SJCRH30 (cell line): ENCODE data around the gene KIAA1671. TPM values are rescaled to one million over a fixed set of nuclear protein-coding genes. Genes with fewer than 3 reads are reported as not detected.
"Not testable (repeated sequence)": the region's sequence is repeated elsewhere in the genome, so short reads cannot be mapped to it uniquely, and the experiment has no call there.

ENCODE experiments used
- DNase-seq, 2 experiments: peaks; one replicate each; pipeline ENCODE4 v3.0.0-alpha.2; 2015 to 2020
- H3K27ac ChIP-seq: fragments of 250-450 bp; sonication (Bioruptor Pico); 2 replicates; pipeline ENCODE4 v1.5.1; 2020; ENCODE audit warnings: mild to moderate bottlenecking, moderate library complexity
- H3K27me3 ChIP-seq: fragments of 250-450 bp; sonication (Bioruptor Pico); 2 replicates; pipeline ENCODE4 v1.5.1; 2020; ENCODE audit warnings: mild to moderate bottlenecking, moderate library complexity
- H3K36me3 ChIP-seq: fragments of 250-450 bp; sonication (Bioruptor Pico); 2 replicates; pipeline ENCODE4 v1.5.1; 2020; ENCODE audit warnings: mild to moderate bottlenecking, moderate library complexity
- H3K4me1 ChIP-seq: fragments of 250-450 bp; sonication (Bioruptor Pico); 2 replicates; pipeline ENCODE4 v1.5.1; 2020; ENCODE audit warnings: mild to moderate bottlenecking, moderate library complexity
- H3K4me3 ChIP-seq: fragments of 250-450 bp; sonication (Bioruptor Pico); 2 replicates; pipeline ENCODE4 v1.5.1; 2020; ENCODE audit warnings: mild to moderate bottlenecking, moderate library complexity
- H3K9me3 ChIP-seq: fragments of 250-450 bp; sonication (Bioruptor Pico); replicated peaks from 2 replicates; pipeline ENCODE4 v1.5.1; 2020; ENCODE audit warnings: mild to moderate bottlenecking, moderate library complexity
- total RNA-seq: library from RNA; depleted of rRNA; stranded (reverse); fragments of >200 nt; shearing (Covaris generic); gene quantifications from 2 replicates; pipeline ENCODE4 v1.2.3, GENCODE V29; 2014; rRNA removed

KIAA1671 gene
- total RNA-seq: 19.7 and 20.4 TPM in 2 replicates

GRCh38 chr22:24951942-24952836, at the start of gene KIAA1671:
KIAA1671 (plus strand) TSS chr22:24952716; CDS start chr22:25028000, 75,284 bp downstream.
- Histone ChIP-seq H3K36me3 (no peaks in the 10 kb centered on the region), H3K9me3 (no peaks in the 10 kb centered on the region), H3K27me3 (peaks cover 5% of the 10 kb centered on the region; the same call in 1 of the 2 replicates), H3K4me1 (no peaks in the 10 kb centered on the region), H3K27ac (no peak within 1 kb of the TSS), H3K4me3 (no peak within 1 kb of the TSS)
- DNase-seq: no peak

GRCh38 chr22:24905909-24906308, 46.6 kb upstream of the KIAA1671 start:
- Histone ChIP-seq H3K27me3 (no peaks in the 10 kb centered on the region; the same call in 1 of the 2 replicates), H3K4me1 (no peaks in the 10 kb centered on the region), H3K27ac (no peak overlapping the region), H3K4me3 (no peak overlapping the region), H3K36me3 (no peaks in the 10 kb centered on the region), H3K9me3 (peaks cover 13% of the 10 kb centered on the region)
- no peak for DNase-seq

- not testable (repeated sequence) for H3K4me3 ChIP-seq, H3K4me1 ChIP-seq, H3K36me3 ChIP-seq, H3K27ac ChIP-seq, DNase-seq, H3K27me3 ChIP-seq
- H3K9me3 ChIP-seq: peaks cover 13% of the 10 kb centered on the region
These were observed 45.4 kb upstream of the KIAA1671 start for GRCh38 chr22:24907101-24907500.

GRCh38 chr22:24920029-24920428, 32.5 kb upstream of the KIAA1671 start:
- no peak overlapping the region for H3K4me3 ChIP-seq
- peaks cover 9% of the 10 kb centered on the region; the same call in 1 of the 2 replicates for H3K27me3 ChIP-seq
- no peak overlapping the region for H3K27ac ChIP-seq
- no peak for DNase-seq
- no peaks in the 10 kb centered on the region for H3K9me3 ChIP-seq
- no peaks in the 10 kb centered on the region for H3K4me1 ChIP-seq
- H3K36me3 ChIP-seq: no peaks in the 10 kb centered on the region

- H3K4me3 ChIP-seq: no peak overlapping the region
- H3K9me3 ChIP-seq: no peaks in the 10 kb centered on the region
- DNase-seq: no peak
- no peaks in the 10 kb centered on the region for H3K27me3 ChIP-seq
- no peak overlapping the region for H3K27ac ChIP-seq
- no peaks in the 10 kb centered on the region for H3K4me1 ChIP-seq
- H3K36me3 ChIP-seq: no peaks in the 10 kb centered on the region
These were observed 26.7 kb upstream of the KIAA1671 start for GRCh38 chr22:24925586-24926427.

GRCh38 chr22:24926428-24926725, 26.1 kb upstream of the KIAA1671 start:
- Histone ChIP-seq H3K4me1 (no peaks in the 10 kb centered on the region), H3K9me3 (no peaks in the 10 kb centered on the region), H3K27me3 (no peaks in the 10 kb centered on the region), H3K36me3 (no peaks in the 10 kb centered on the region), H3K27ac (no peak overlapping the region), H3K4me3 (no peak overlapping the region)
- no peak for DNase-seq

- no peak overlapping the region for H3K4me3 ChIP-seq
- H3K36me3 ChIP-seq: no peaks in the 10 kb centered on the region
- H3K27ac ChIP-seq: no peak overlapping the region
- no peaks in the 10 kb centered on the region for H3K4me1 ChIP-seq
- no peak for DNase-seq
- no peaks in the 10 kb centered on the region for H3K9me3 ChIP-seq
- no peaks in the 10 kb centered on the region for H3K27me3 ChIP-seq
These were observed 25.5 kb upstream of the KIAA1671 start for GRCh38 chr22:24926849-24927579.

GRCh38 chr22:24928322-24928721, 24.2 kb upstream of the KIAA1671 start:
- Histone ChIP-seq H3K9me3 (no peaks in the 10 kb centered on the region), H3K27ac (no peak overlapping the region), H3K4me3 (no peak overlapping the region)

GRCh38 chr22:24930678-24931077, 21.8 kb upstream of the KIAA1671 start:
- H3K4me3 ChIP-seq: no peak overlapping the region
- no peaks in the 10 kb centered on the region for H3K27me3 ChIP-seq
- no peaks in the 10 kb centered on the region for H3K36me3 ChIP-seq
- no peaks in the 10 kb centered on the region for H3K9me3 ChIP-seq
- DNase-seq: no peak
- no peaks in the 10 kb centered on the region for H3K4me1 ChIP-seq
- no peak overlapping the region for H3K27ac ChIP-seq

More at GRCh38 chr22:24928322-24928721, 24.2 kb upstream of the KIAA1671 start:
- Histone ChIP-seq H3K4me1 (no peaks in the 10 kb centered on the region), H3K27me3 (no peaks in the 10 kb centered on the region), H3K36me3 (no peaks in the 10 kb centered on the region)
- DNase-seq: no peak

GRCh38 chr22:24935771-24936483, 16.6 kb upstream of the KIAA1671 start:
- H3K27me3 ChIP-seq: no peaks in the 10 kb centered on the region
- no peak overlapping the region for H3K27ac ChIP-seq
- H3K4me3 ChIP-seq: no peak overlapping the region
- H3K36me3 ChIP-seq: no peaks in the 10 kb centered on the region
- H3K9me3 ChIP-seq: no peaks in the 10 kb centered on the region
- no peaks in the 10 kb centered on the region for H3K4me1 ChIP-seq
- no peak for DNase-seq

- no peaks in the 10 kb centered on the region for H3K4me1 ChIP-seq
- no peak overlapping the region for H3K4me3 ChIP-seq
- no peaks in the 10 kb centered on the region for H3K9me3 ChIP-seq
- H3K27ac ChIP-seq: no peak overlapping the region
- DNase-seq: peak; percentile 24 to 36
- no peaks in the 10 kb centered on the region for H3K36me3 ChIP-seq
- no peaks in the 10 kb centered on the region for H3K27me3 ChIP-seq
These were observed 15.4 kb upstream of the KIAA1671 start for GRCh38 chr22:24937114-24937513.

- Histone ChIP-seq H3K27ac (no peak overlapping the region), H3K27me3 (no peaks in the 10 kb centered on the region), H3K4me3 (no peak overlapping the region), H3K36me3 (no peaks in the 10 kb centered on the region), H3K4me1 (no peaks in the 10 kb centered on the region), H3K9me3 (no peaks in the 10 kb centered on the region)
- peak; percentile 42 to 76 for DNase-seq
These were observed 13.7 kb upstream of the KIAA1671 start for GRCh38 chr22:24938741-24939341.

GRCh38 chr22:24942301-24942700, 10.2 kb upstream of the KIAA1671 start:
- no peak overlapping the region for H3K4me3 ChIP-seq

More at GRCh38 chr22:24942301-24942700, 10.2 kb upstream of the KIAA1671 start:
- no peak for DNase-seq
- Histone ChIP-seq H3K27me3 (no peaks in the 10 kb centered on the region), H3K27ac (no peak overlapping the region), H3K4me1 (no peaks in the 10 kb centered on the region), H3K9me3 (no peaks in the 10 kb centered on the region), H3K36me3 (no peaks in the 10 kb centered on the region)
